ENCODE results near the gene PLXNA2.

The PLXNA2 gene

DNA sequence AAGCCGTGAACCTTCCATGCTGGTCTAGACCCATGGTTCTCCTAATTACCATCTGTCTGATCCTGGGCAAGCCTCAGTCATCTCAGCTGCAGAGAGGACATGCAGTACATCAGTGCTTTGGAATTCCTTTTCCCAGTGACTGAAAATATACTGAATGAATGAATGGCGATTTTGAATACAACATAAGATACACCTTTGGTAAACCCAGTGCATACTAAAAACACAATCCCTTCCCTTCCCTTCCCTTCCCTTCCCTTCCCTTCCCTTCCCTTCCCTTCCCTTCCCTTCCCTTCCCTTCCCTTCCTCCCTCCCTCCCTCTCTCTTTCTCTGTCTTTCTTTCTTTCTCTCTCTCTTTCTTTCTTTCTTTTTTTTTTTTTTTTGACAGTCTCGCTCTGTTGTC, 21.3 kb upstream of the PLXNA2 start:
- DNase-seq, result no peak

- no peak for DNase-seq
Observed at GRCh38 chr1:208265122-208265469, 20.9 kb upstream of the PLXNA2 start.

DNA sequence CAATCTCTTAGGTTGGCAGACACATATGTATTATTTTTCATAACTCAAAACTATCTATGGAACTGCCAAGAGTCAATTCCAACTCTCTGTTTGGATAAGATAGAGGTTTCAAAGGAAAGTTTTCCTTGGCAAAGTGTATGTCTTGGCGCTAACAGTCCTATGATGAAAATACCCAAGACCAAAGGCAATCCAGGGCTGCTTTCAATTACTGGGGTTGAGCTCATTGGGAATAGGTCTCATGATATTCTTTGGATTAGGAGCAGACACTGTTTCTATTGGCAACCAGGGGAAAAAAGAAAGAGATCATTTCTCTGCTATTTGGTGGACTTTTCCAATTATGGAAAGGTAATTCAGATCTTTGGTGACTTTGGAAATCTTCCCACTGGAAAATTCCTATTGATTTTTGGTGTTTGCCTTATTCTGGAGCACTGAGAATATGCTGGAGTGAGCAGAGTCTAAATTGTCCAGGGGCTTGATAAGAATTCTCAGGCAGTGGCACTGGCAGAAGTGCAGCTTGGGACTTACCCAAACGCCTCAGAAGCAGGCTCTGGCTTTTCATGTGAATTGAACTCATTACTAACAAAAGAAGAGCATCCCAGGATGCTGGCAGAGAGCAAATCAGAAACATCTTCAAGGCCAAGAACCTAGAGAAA, 20.4 kb upstream of the PLXNA2 start:
- no peak for DNase-seq

- no peak for DNase-seq
Observed at GRCh38 chr1:208261874-208262273, 17.7 kb upstream of the PLXNA2 start.

- DNase-seq, result no peak
Observed at GRCh38 chr1:208258277-208258676, 14.1 kb upstream of the PLXNA2 start.

DNA sequence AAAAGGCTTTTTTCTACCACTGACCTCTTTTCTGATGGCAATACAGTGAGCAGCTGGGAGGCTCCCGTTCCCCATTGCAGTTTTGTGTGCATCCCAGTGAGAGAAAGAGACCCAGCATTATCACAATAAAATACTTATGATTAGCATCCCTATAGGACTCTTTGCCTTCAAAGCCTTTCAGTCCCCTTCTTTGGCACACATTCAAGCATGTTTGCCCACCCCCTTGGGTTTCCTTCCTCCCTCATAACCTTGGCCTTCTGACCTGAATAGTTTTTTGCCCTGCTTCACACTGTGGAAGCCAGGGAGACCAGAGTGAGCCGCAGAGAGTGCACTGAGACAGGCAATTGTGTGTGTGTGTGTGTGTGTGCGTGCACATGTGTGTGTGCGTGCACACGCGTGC, 13.2 kb upstream of the PLXNA2 start:
- DNase-seq, result no peak

DNA sequence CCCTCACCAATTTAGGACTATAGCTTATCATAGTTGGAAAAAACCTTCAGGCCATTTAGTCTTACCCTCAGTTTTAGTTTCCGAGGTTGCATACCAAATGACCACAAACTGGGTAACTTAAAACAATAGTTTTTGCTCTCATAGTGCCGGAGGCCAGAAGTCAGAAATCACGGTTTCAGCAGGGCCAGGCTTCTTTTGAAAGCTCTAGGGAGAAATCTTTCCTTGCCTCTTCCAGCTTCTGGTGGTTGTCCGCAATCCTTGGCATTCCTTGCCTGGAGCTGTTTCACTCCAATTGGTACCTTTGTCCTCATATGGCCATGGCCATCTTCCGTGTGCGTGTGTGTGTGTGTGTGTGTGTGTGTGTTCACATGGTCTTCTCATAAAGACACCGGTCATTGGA, 12.4 kb upstream of the PLXNA2 start:
- no peak for DNase-seq

DNA sequence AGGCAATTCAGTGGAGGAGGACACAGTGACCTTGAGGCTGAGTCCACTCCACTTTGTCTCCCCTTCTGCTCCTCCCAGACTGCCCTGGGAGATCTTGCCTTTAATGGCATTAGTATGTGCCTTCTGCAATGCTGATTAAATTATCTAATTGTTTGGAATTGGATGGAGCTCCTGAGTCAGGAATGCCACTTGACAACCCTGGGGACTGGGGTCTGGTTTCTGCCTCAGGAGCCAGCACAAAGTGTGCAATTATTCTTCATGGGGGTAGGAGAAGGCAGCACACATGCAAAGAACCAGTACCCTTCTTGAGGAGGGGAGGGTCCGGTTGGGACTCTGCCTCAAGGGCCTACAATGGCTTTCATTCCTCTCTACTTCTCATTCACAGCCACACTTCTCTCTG, 11.9 kb upstream of the PLXNA2 start:
- DNase-seq, result no peak

GRCh38 chr1:208254862-208255261, 10.7 kb upstream of the PLXNA2 start:
- DNase-seq, result no peak

GRCh38 chr1:208254376-208254775, 10.2 kb upstream of the PLXNA2 start:
- no peak for DNase-seq

- no peak for DNase-seq
Observed at GRCh38 chr1:208252836-208253576, 8.8 kb upstream of the PLXNA2 start.

- no peak for DNase-seq
Observed at GRCh38 chr1:208251911-208252835, 8.0 kb upstream of the PLXNA2 start.

DNA sequence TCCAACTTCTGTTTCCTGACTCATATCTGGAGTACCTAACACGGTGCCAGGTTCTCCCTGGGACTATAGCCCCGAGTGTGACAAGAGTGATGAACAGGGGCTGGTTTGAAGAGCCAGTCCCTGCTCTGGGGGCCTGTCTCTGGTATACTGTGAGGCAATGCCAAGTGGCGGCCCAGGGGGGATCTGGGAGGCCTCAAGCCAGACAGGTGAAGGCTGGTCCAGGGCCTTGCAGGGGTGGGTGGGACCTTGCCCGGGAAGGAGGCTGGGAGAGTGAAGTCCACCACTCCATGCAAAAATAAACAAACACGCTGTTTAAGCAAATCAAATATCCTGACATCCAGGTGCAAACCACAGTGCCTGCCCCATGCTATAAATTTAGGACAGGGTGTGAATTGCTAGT, 6.8 kb upstream of the PLXNA2 start:
- no peak for DNase-seq

DNA sequence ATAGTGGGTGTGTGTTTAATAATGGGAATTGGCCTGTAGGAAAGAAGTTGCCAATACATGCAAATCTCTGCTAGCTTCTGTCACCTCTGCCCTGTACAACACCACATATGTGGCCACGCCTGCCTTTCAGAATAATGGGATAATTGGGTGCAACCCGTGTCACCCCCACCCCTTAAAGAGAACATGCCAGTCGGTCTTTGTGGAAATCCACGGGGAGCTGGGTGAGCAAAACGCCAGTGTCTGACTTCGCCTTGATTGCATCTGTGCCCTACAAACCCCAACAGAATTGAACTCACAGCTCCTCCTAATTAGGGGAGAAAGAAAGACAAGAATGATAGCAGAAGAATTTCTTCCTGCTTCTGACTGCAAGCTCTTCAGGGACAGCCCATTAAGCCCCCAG, 6.4 kb upstream of the PLXNA2 start:
- no peak for DNase-seq

- no peak for DNase-seq
Observed at GRCh38 chr1:208248991-208249696, 5.0 kb upstream of the PLXNA2 start.

DNA sequence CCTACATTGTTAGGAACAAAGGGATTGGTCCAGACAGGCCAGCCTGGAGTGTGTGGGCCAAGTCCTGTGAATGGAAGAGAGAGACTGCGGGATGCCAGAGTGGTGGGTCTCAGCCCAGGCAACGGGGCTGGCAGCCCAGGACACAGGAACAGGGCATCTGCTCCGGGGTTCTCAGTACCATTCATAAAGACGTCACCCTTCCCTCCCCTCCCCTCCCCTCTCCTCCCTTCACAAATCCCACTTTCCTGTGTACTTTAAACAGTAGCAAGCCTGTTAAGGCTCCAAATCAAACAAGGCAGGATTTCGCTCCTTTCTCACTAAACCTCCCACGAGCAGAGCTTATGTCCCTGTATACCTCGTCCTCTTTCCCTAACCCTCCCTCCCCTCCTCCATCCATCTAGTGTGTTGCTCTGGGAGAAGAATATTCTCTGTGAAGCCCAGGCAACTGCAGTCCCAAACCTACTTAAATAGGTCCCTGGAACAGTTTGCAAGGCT, 4.2 kb upstream of the PLXNA2 start:
- no peak for DNase-seq

DNA sequence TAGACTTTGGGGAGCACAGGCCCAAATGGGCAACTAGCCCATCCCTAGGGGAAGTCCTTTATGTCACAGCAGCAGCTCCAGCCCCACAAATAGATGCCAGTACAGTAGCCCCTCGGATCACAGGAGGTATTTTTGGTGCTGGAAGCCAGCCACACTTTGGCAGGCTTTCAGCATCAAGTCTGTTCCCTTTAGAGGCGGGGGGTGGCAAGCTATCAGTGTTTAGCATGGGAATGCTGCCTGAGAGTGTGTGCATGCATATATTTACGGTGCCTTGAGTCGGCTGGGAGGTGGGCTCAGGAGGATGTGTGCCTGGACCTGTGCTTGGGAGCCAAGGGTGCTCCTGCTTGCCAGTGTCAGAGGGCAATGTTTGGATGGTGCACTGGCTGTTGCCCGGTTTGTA, 3.5 kb upstream of the PLXNA2 start:
- no peak for DNase-seq

DNA sequence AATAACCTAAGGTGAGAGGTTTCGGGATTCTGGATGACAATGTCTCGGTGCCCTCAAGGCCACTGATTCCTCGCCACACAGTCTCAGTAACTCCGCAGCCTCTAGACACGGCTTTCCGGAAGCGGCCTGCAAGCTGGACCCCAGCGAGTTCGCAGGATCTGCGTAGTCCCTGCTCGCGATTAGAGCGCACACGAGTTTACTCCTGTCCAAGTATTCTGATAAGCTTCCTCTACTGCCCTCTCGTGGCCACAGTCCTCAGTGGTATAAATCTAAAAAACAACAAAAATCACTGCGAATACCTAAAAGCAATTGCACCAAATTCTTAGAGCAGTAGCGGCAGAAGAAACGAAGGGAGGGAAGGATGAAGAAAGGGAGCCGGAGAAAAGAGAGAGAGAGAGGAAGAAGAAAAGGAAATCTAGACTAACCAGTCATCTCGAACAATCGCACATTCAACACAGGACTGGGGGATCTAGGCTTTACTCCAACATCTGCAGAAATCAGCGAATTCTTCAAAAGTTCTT, 1.1 kb upstream of the PLXNA2 start:
- DNase-seq, result peak; percentile 92

GRCh38 chr1:208243527-208243966, 637 bp downstream of the PLXNA2 start:
- no peak for DNase-seq

DNA sequence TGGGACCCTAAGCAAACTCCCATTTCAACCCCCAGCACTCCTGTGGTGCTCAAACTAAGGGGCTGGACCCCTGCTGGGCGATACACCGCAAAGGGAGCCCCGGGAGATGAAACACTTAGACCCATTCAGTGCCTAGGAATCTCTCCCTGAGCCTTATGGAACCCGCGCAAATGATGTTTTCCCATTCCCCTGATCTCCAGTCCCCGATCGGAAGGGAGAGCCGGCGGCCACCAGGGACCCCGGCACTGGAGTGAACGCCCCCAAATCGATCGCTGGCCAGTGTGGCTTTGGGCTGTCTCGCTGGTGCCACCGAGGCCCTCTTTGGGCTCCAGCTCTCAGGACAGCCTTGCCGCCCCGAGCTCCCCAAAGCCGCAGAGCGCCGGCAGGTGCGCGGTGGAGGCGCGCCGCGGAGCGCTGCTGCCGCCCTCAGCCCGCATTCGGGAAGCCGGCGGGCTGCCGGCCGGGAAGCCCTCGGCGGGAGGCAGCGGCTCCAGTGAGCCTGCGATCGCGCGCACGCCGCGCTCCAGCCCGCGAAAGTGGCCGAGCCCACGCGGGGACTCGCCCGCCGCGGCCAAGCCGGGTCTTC, 1.1 kb downstream of the PLXNA2 start:
- no peak for DNase-seq

DNA sequence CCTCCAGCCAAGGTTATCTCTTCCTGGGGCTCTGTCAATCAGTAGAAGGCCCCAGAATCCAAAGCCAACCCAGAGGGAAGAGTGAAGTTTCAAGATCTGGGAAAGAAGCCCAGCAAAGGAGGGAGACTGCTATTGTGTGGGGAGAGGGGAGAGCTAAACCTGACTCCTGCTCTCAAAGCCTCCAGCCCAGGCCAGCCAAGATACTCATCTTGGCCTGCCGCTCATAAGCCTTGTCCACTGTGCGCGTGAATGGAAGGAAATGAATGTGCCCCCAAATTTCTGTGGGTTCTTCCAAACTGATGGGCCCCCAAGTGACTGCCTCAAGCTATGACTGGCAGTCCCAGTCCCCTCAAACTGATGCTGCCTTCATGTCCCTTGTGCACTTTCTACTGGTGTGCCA, 2.0 kb downstream of the PLXNA2 start:
- no peak for DNase-seq

DNA sequence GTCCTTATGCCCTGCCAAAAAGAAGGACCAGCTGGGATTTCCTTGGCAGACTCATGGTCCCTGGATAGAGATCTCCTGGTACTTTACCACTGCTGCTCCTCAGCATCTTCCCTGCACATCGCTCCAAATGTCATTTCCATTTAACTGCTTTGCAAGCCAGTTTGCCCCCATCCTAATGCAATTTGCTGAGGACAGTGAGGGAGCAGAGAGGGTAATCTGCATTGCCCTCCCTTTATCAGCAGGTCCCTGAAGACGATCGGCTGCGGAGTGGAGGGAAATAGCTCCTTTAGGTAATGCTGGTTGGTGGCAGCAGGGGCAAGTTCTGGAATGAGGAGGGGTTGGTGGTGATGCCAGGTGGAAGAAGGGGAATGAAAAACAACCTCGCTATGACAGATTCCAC, 2.7 kb downstream of the PLXNA2 start:
- DNase-seq, result no peak
